A549 (cell line): ENCODE results near the gene INKA2. TPM values are rescaled to one million over a fixed set of nuclear protein-coding genes. Genes with fewer than 3 reads are reported as not detected.

Experiments used
- ATAC-seq, 2 experiments: fragments of 200-7000 bp in 1 of 2; fragments of >200 bp in 1 of 2; cut with Nextera tagmentation in 1 of 2; cut with Tn5 transposase in 1 of 2; 3 replicates each; pipeline versions ENCODE4 v1.8.0 to v1.9.1; 2018 to 2020; ENCODE audit warnings: mild to moderate bottlenecking in 1 of 2, moderate library complexity in 1 of 2
- CTCF ChIA-PET: fragments of 300-600 bp; sonication (Branson Sonifier 250); formaldehyde crosslinking; extraction: SDS; loops from one replicate; lab custom pipeline; 2021; ENCODE audit warnings: antibody characterized with exemption, inconsistent platforms; lab: Yijun Ruan, JAX
- POLR2A ChIA-PET: fragments of 350-600 bp; formaldehyde crosslinking; extraction: SDS; loops from one replicate; lab custom pipeline; 2021; ENCODE audit warnings: antibody characterized with exemption, inconsistent platforms; lab: Yijun Ruan, JAX
- DNase-seq, 2 experiments: peaks; one replicate each; pipeline versions ENCODE4 v3.0.0 to v3.0.0-alpha.2; 2011 to 2016; ENCODE audit warnings: low read depth in 1 of 2, low spot score in 1 of 2
- FAIRE-seq: peaks from 2 replicates; lab custom pipeline; 2011; peaks lifted over from hg19 to GRCh38; lab: Jason Lieb, UNC
- H3K27ac ChIP-seq, 2 experiments: fragments of >200 bp; sonication (Bioruptor Twin); formaldehyde crosslinking; 3 replicates each; pipeline ENCODE4 v1.5.1; 2016 to 2017
- H3K4me1 ChIP-seq: fragments of >200 bp; sonication (Bioruptor Twin); formaldehyde crosslinking; 3 replicates; pipeline ENCODE4 v1.6.1; 2016
- H3K4me2 ChIP-seq: fragments of >200 bp; sonication (Bioruptor Twin); formaldehyde crosslinking; 3 replicates; pipeline ENCODE4 v1.6.1; 2016
- H3K4me3 ChIP-seq: fragments of >200 bp; sonication (Bioruptor Twin); formaldehyde crosslinking; 3 replicates; pipeline ENCODE4 v1.5.1; 2016
- H3K9me3 ChIP-seq: fragments of >200 bp; sonication (Bioruptor Twin); formaldehyde crosslinking; 3 replicates; pipeline ENCODE4 v1.6.1; 2016
- ATOH8 ChIP-seq: fragments of 250-450 bp; sonication (Bioruptor Pico); IDR thresholded peaks from 2 replicates; pipeline ENCODE4 v1.5.0; 2020; ENCODE audit warnings: low read depth, mild to moderate bottlenecking, moderate library complexity
- BHLHE40 ChIP-seq: IDR thresholded peaks from 2 replicates; pipeline ENCODE4 v1.6.1; 2012; ENCODE audit warnings: low read depth, low read length, inconsistent platforms
- CTCF ChIP-seq: fragments of >200 bp; sonication (Bioruptor Twin); formaldehyde crosslinking; IDR thresholded peaks from 3 replicates; pipeline ENCODE4 v1.5.1; 2016
- EHF ChIP-seq: fragments of 250-450 bp; sonication (Bioruptor Pico); IDR thresholded peaks from 2 replicates; pipeline ENCODE4 v1.5.0; 2020; ENCODE audit warnings: mild to moderate bottlenecking
- ESRRA ChIP-seq: fragments of 150-350 bp; IDR thresholded peaks from 2 replicates; pipeline ENCODE4 v1.6.1; 2014; ENCODE audit warnings: mild to moderate bottlenecking, low read length, borderline replicate concordance
- FOSB ChIP-seq: fragments of 250-450 bp; sonication (Bioruptor Pico); IDR thresholded peaks from 2 replicates; pipeline ENCODE4 v1.5.0; 2020; ENCODE audit warnings: mild to moderate bottlenecking, moderate library complexity
- FOXS1 ChIP-seq: fragments of 250-450 bp; sonication (Bioruptor Pico); IDR thresholded peaks from 2 replicates; pipeline ENCODE4 v1.5.0; 2020; ENCODE audit warnings: mild to moderate bottlenecking, moderate library complexity
- GATA3 ChIP-seq: IDR thresholded peaks from 2 replicates; pipeline ENCODE4 v1.6.1; 2012; ENCODE audit warnings: borderline replicate concordance
- HDAC2 ChIP-seq: fragments of 200-600 bp; sonication (generic); IDR thresholded peaks from 2 replicates; pipeline ENCODE4 v1.6.1; 2016
- HEYL ChIP-seq: fragments of 250-450 bp; sonication (Bioruptor Pico); IDR thresholded peaks from 2 replicates; pipeline ENCODE4 v1.8.0; 2021; ENCODE audit warnings: mild to moderate bottlenecking, moderate library complexity
- HMGXB4 ChIP-seq: fragments of 250-450 bp; sonication (Bioruptor Pico); IDR thresholded peaks from 2 replicates; pipeline ENCODE4 v1.5.0; 2021; ENCODE audit warnings: mild to moderate bottlenecking, moderate library complexity, borderline replicate concordance
- HOXA7 ChIP-seq: fragments of 250-450 bp; sonication (Bioruptor Pico); IDR thresholded peaks from 2 replicates; pipeline ENCODE4 v1.5.0; 2020; ENCODE audit warnings: mild to moderate bottlenecking, moderate library complexity
- HOXB13 ChIP-seq: fragments of 250-450 bp; sonication (Bioruptor Pico); IDR thresholded peaks from 2 replicates; pipeline ENCODE4 v1.5.0; 2020; ENCODE audit warnings: low read depth, mild to moderate bottlenecking, moderate library complexity
- HOXB5 ChIP-seq: fragments of 250-450 bp; sonication (Bioruptor Pico); IDR thresholded peaks from 2 replicates; pipeline ENCODE4 v1.5.0; 2020; ENCODE audit warnings: mild to moderate bottlenecking, moderate library complexity
- KDM1A ChIP-seq: fragments of 200-600 bp; sonication (generic); IDR thresholded peaks from 2 replicates; pipeline ENCODE4 v1.6.1; 2016; ENCODE audit warnings: low read depth, mild to moderate bottlenecking
- KDM5A ChIP-seq: fragments of 200-600 bp; sonication (generic); IDR thresholded peaks from 2 replicates; pipeline ENCODE4 v1.6.1; 2016; ENCODE audit warnings: antibody characterized with exemption, mild to moderate bottlenecking
- MAX ChIP-seq: IDR thresholded peaks from 2 replicates; pipeline ENCODE4 v1.6.1; 2012
- PHF8 ChIP-seq: fragments of 200-600 bp; sonication (generic); IDR thresholded peaks from 2 replicates; pipeline ENCODE4 v1.6.1; 2016; ENCODE audit warnings: low read depth, mild to moderate bottlenecking, antibody characterized with exemption, moderate library complexity, borderline replicate concordance
- POLR2AphosphoS2 ChIP-seq: conservative IDR thresholded peaks from 2 replicates; pipeline ENCODE4 v1.6.1; 2012; ENCODE audit warnings: low read length, improper control_type of control experiment, inconsistent platforms
- RARB ChIP-seq: fragments of 250-450 bp; sonication (Bioruptor Pico); IDR thresholded peaks from 2 replicates; pipeline ENCODE4 v1.8.0; 2021; ENCODE audit warnings: mild to moderate bottlenecking, moderate library complexity
- REST ChIP-seq: fragments of 200-600 bp; sonication (generic); IDR thresholded peaks from 2 replicates; pipeline ENCODE4 v1.6.1; 2016; ENCODE audit warnings: antibody characterized with exemption, mild to moderate bottlenecking, moderate library complexity
- SMC3 ChIP-seq: fragments of >200 bp; sonication (Bioruptor Twin); formaldehyde crosslinking; IDR thresholded peaks from 3 replicates; pipeline ENCODE4 v1.6.1; 2018; ENCODE audit warnings: inconsistent platforms
- SREBF2 ChIP-seq: fragments of 450-650 bp; IDR thresholded peaks from 2 replicates; pipeline ENCODE4 v1.6.1; 2014; ENCODE audit warnings: mild to moderate bottlenecking, moderate library complexity
- TFCP2L1 ChIP-seq: fragments of 250-450 bp; sonication (Bioruptor Pico); IDR thresholded peaks from 2 replicates; pipeline ENCODE4 v1.5.0; 2021; ENCODE audit warnings: mild to moderate bottlenecking
- TP53 ChIP-seq: fragments of 250-450 bp; sonication (Bioruptor Pico); IDR thresholded peaks from 2 replicates; pipeline ENCODE4 v1.5.0; 2021; ENCODE audit warnings: mild to moderate bottlenecking, moderate library complexity
- USF2 ChIP-seq: fragments of 450-650 bp; IDR thresholded peaks from 2 replicates; pipeline ENCODE4 v1.6.1; 2014; ENCODE audit warnings: antibody characterized with exemption
- ZNF302 ChIP-seq: fragments of 250-450 bp; sonication (Bioruptor Pico); IDR thresholded peaks from 2 replicates; pipeline ENCODE4 v1.9.0; 2021; ENCODE audit warnings: inconsistent platforms, mild to moderate bottlenecking, moderate library complexity
- WGBS: methylation state at CpG from one replicate; pipeline ENCODE4 v1.1.6; 2017; ENCODE audit errors: missing lambda C conversion rate; 5-methylcytosine and 5-hydroxymethylcytosine counted together
- polyA plus RNA-seq, 4 experiments: library from polyadenylated mRNA; depleted of rRNA in 3 of 4; stranded (reverse); fragments of >200 nt; fragmentation: RNase III in 1 of 4; extraction: RNeasy Plus Mini Kit Qiagen cat#74134 plus additional on column Dnase treatment in 1 of 4; gene quantifications; 2 replicates in 3 of 4; 3 replicates in 1 of 4; pipeline ENCODE4 v1.2.3, GENCODE V29; 2011 to 2017

INKA2 gene
- polyA plus RNA-seq, 2 of the 4 experiments (the other 2 are of a cell fraction) = 1.2 to 1.3 TPM

- H3K4me2 ChIP-seq = peak overlapping the region; percentile 99
- ChIA-PET CTCF (interaction anchor here (1.5 to 1.9 kb wide), 3 partner anchors 9 to 248 kb away, joined by 5 to 8 read pairs (median 7); no protein-coding TSS in a partner anchor), POLR2A (no interaction called here)
- DNase-seq = no peak
- TF ChIP-seq PHF8 (no peak), ATOH8 (CRISPR knock-in tag) (no peak), RARB (CRISPR knock-in tag) (no peak), KDM5A (peak; percentile 23; the same call in 1 of the 2 replicates), BHLHE40 (no peak)
- ATAC-seq = peak; percentile 37 to 56
- H3K9me3 ChIP-seq = no peaks in the 10 kb centered on the region
- no peak for FAIRE-seq
- H3K4me1 ChIP-seq = peaks cover 13% of the 10 kb centered on the region; the same call in 2 of the 3 replicates
- under 1% methylated on average over 8 of the region's 35 CpGs for whole genome bisulfite sequencing
- H3K27ac ChIP-seq = peak overlapping the region; percentile 94 to 100
- H3K4me3 ChIP-seq = peak overlapping the region; percentile 83
Measured at GRCh38 chr1:111756124-111756513, 16.9 kb upstream of the INKA2 start.

GRCh38 chr1:111755331-111756123 lies 16.3 kb upstream of the INKA2 start, which contains the start of gene DDX20:
DDX20 (plus strand) TSS chr1:111755901; CDS start chr1:111755925, 24 bp downstream.
- CTCF ChIA-PET = interaction anchor here (0.7 to 2.6 kb wide), 13 partner anchors 8 to 281 kb away, joined by 3 to 18 read pairs (median 4); partner anchors contain the start of gene C1orf162
- DNase-seq = peak; percentile 76 to 93
- Histone ChIP-seq H3K4me1 (peaks cover 13% of the 10 kb centered on the region; the same call in 2 of the 3 replicates), H3K4me3 (peak within 1 kb of the TSS; percentile 83), H3K9me3 (no peaks in the 10 kb centered on the region), H3K4me2 (peak within 1 kb of the TSS; percentile 99), H3K27ac (peak within 1 kb of the TSS; percentile 94 to 100)
- POLR2A ChIA-PET = interaction anchor here (0.7 to 1.3 kb wide), 4 partner anchors 16 to 248 kb away, joined by 3 to 12 read pairs (median 5); partner anchors contain the start of gene INKA2
- peak; percentile 93 for ATAC-seq
- 2% methylated on average over 34 of the region's 67 CpGs for WGBS
- no peak for FAIRE-seq
- TF ChIP-seq FOXS1 (CRISPR knock-in tag) (no peak), HOXB5 (CRISPR knock-in tag) (no peak), ZNF302 (CRISPR knock-in tag) (no peak), USF2 (no peak), CTCF (peak; percentile 84), ESRRA (no peak), TFCP2L1 (CRISPR knock-in tag) (no peak), HEYL (no peak), KDM1A (no peak), POLR2AphosphoS2 (no peak), HDAC2 (no peak), REST (peak; percentile 88), SMC3 (peak; percentile 57), HOXB13 (CRISPR knock-in tag) (no peak), SREBF2 (no peak), FOSB (no peak), BHLHE40 (peak; percentile 19; the same call in 1 of the 2 replicates), HOXA7 (no peak), GATA3 (peak; percentile 55; the same call in 1 of the 2 replicates), MAX (peak; percentile 79), TP53 (no peak), EHF (CRISPR knock-in tag) (no peak), HMGXB4 (CRISPR knock-in tag) (no peak)
